ENCODE results near the gene ACAD10.

GRCh38 chr12:111650912-111651311 lies 34.9 kb upstream of the ACAD10 start:
- TF ChIP-seq POLR2A (IDR thresholded peaks at IDR 0.05) (no peak), CTCF (IDR thresholded peaks at IDR 0.05 in 8 of 11, conservative IDR thresholded peaks at IDR 0.05 in 3 of 11) (no peak), POLR2AphosphoS5 (IDR thresholded peaks at IDR 0.05) (no peak)
